ENCODE data around the gene KDM3B. TPM values are rescaled to one million over a fixed set of nuclear protein-coding genes. Genes with fewer than 3 reads are reported as not detected.
A peak's percentile ranks its signal among the peaks of the same experiment; 100 is the strongest.

KDM3B gene
- total RNA-seq, 1 donor from 2014 or later: 60.4 TPM

DNA sequence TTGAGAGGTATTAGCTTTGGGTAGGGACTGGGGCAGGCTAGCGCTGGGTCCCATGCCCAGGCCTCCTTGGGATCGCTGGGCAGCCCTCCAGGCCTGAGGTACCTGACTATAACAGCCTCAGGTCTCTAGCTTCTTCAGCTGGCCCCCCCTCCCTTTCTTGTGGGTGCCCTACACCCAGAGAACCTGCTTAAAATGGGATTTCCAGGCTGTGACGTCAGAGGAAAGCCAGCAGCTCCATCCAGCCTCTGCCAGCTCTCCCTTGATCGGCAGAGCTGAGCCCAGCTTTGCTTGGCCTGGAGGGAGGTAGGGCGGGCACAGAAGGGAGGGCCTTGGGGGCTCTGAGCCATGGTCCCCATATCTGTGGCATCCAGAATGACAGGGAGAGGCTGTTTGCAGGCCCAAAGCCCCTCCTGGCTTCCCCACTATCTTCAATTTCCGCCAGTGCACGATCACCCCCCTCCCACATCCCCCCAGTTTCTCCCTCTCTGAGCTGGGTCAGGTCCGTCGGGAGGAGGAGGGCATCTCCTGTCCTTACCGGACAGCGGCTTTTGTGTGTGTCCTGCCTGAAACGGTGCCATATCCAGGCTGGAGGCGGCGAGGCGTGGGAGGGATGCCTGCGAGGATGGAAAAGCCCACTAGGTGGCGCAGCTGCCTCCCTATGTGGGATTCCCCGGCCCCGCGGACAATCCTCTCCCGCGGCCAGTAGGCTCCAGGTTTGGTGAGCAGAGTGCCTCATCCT is 97.2 kb downstream of the KDM3B start:
- DNase-seq: peak; percentile 38

DNA sequence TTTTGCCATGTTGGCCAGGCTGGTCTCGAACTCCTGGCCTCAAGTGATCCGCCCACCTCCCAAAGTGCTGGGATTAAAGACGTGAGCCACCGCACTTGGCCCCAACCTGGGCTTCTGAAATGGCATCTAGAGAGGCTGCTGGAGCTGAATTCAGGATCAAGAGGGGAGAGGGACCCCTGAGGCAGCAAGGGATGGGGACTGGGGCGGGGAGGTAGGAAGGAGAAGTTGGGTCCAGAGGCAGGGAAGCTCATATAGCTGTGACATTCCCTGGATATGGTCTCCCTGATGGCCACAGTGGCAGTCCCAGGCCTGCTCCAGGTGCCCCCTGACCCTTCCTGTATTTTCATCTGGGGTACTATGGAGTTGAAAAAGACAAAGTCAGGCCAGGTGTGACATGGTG is 98.5 kb downstream of the KDM3B start:
- DNase-seq: no peak

- no peak for DNase-seq
Measured at GRCh38 chr5:138452720-138453119, 100.2 kb downstream of the KDM3B start.

DNA sequence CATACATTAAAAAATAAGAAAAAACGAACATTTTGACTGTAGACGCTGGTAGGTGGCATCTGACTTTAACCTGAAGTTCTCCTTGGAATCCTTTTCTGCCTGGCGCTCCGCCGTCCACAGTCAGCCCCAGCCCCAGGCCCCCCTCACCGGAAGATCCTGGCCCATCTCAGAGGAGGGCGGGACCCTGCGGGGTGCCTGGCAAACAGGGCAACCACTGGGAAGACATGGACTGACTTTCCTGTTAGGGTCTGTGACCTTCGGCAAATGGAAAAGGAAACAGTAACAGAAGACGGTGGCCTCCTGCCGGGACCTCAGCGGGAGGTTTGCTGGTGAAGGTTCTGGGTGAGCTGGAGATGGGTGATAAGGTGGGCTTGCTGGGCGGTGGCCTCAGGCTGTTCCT is 101.1 kb downstream of the KDM3B start:
- no peak for DNase-seq

DNA sequence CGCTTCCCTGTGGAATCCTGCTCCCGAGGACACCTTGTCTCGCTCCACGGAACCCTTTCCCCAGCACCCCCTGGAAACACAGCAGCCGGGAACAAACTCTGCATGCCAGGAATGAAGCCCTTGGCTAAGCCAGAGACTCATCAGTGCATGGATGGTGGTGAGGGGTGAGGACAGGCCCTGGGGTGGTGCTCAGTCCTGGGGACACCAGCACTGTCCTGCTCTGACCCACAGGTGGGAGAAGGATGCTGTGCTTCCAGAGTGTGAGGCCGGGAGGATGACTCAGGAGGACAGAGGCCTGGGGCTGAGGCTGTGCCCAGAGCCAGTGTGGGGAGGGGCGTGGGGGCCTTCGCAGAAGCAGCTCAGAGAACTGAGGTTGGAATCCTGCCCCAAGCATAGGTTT is 101.6 kb downstream of the KDM3B start:
- DNase-seq: no peak

- DNase-seq: no peak
Measured at GRCh38 chr5:138455232-138455930, 102.9 kb downstream of the KDM3B start.

DNA sequence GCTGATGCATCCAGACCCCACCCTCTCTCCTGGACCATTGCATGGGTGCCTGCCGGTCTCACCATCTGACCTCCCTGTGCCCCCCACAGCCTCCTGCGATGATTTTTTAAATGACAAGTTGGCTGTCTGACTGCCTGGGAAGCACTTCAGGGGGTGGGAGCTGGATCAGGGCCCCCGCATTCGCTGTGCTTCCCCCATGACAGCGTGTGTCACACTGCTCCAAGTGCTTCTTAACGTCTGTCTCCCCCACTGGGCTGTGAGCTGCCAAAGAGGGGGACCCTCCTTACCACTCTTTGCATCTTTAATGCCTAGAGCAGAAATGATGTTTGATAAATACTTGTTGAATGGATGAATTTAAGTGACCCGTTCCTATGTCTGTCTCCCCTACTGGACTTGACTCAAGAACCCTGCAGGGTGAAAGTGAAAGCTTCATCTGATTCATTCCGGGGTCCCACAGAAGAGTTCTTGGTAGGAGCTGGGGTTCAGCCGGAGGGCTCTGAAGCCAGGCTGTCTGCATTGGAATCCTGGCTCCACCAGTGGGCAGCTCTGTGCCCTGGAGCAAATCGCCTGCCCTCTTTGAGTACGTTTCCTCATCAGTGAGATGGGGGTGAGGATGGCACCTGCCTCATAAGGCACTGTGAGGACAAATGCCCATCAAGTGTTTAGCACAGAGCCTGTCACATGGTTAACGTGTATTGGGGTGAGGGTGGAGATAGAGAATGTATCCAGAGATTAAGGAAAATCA is 105.2 kb downstream of the KDM3B start:
- DNase-seq: no peak

GRCh38 chr5:138458384-138458783 is 105.9 kb downstream of the KDM3B start:
- no peak for DNase-seq

DNA sequence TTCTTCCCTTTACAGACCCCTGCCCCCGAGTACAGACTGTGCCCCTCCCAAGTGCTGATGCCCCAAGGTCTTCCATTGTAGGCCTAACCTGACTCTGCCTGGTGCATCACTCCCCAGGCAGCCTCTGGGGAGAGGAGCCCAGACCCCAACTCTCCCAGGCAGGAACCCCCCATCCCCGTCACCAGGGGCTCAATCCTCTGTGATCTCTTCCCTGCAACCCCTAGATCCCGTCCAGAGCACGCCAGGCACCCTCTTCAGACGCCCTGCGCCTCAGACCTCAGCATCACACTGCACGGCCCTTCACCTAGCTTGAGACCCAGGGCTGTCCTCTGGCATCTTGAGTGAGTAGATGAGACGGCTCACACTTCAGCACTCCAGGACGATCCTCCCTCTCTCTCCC is 106.4 kb downstream of the KDM3B start:
- DNase-seq: no peak

- no peak for DNase-seq
Measured at GRCh38 chr5:138459311-138459933, 106.9 kb downstream of the KDM3B start.

GRCh38 chr5:138460032-138460693 is 107.7 kb downstream of the KDM3B start:
- no peak for DNase-seq

DNA sequence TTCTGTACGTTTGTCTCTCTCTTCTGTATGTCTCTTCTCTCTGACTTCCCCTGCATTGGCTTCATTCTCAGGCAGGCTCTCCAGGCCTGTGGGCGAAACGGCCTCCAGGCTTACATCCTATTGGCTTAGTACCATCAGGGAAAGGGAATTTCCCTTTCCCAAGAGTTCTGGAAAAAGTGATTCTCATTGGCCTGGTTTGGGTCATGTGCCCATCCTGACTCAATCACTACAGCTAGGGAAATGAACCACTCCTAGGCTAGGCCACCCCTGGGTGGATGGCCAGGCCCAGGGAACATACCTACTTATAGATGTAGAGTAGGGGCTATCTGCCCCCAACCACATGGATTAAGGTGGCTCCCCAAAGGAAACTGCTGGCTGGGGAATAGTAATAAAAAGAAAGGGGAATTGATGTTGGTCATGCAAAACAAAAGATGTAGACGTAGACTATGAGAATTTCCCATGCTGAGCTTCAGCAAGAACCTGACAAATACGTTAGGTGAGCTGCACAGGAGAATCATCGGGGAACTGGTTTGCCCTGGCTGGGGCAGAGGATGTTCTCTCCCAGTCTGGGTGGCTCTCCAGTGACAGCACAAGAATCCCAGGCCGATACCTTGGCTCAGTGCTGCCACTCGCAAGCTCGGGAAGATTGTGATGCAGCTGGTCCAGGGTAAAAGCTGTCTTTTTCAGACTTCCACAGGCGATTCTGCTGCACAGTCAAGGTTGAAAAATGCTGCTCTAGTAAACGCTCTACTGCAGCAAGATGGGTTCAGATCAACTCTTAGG is 109.0 kb downstream of the KDM3B start:
- no peak for DNase-seq

DNA sequence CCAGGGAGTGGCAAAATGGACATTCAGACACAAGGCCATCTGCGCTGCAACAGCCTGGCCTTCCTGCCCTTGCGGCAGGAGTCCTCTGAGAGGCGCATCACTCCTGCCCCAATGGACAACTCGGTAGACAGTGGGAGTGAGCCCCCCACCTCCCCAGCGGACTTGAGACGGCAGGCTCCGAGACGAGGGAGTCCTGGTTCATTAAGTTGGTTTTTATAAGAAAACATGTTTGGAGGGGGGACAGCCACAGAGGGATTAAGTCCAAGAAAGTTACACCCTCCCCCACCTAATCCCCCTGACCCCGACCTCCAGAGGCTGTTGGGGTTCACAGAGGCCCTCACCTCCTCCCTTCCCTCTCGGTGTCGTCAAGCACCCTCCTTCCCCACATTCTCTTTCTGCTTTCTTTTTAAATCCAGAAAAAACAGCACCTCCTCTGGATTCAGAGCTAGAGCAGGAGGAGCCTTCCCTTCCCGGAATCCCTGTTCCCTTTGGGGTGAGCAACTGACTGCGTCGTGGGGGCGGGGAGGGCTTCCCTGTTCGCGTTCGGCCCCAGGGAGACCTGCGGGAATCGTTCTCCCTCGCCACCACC is 111.0 kb downstream of the KDM3B start:
- DNase-seq: peak; percentile 94

DNA sequence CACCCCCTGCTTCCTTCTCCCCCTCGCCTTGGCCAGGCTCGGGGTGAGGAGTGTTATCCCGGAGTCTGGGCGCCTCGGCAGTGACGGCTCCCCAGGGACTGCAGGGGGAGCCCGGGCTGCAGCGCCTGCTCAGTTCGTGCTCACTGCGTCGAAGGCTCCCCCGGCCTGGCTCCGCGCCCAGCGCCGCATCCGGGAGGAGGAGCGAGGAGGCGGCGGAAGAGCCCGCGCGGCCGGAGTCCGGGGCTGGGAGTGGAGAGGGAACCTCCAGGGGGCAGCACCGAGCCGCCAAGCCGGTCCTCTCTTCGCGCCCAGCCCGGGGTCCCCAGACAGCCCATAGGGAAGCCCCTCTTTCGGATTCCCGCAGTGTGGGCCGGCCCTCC is 111.5 kb downstream of the KDM3B start:
- peak; percentile 96 for DNase-seq

- peak; percentile 99 for DNase-seq
Measured at GRCh38 chr5:138464388-138465260, 112.1 kb downstream of the KDM3B start.

- peak; percentile 95 for DNase-seq
Measured at GRCh38 chr5:138465261-138466124, 113.0 kb downstream of the KDM3B start, which contains the start of gene EGR1. Gene EGR1 (plus strand): TSS chr5:138465479. CDS start chr5:138465762, 283 bp downstream.

GRCh38 chr5:138466125-138466899 is 113.8 kb downstream of the KDM3B start:
- DNase-seq: no peak

All from skin of body (tissue), 2 donors.